HepG2 (cell line): ENCODE results near the gene SDK1.

ENCODE experiments used
- CTCF ChIP-seq: sonication (generic); formaldehyde crosslinking; IDR thresholded peaks from 2 replicates; pipeline ENCODE4 v1.5.0; 2020; ENCODE audit warnings: mild to moderate bottlenecking, missing genetic modification reagents, moderate library complexity
- IRF1 ChIP-seq: sonication (generic); formaldehyde crosslinking; IDR thresholded peaks from 2 replicates; pipeline ENCODE4 v1.4.0; 2020; ENCODE audit warnings: low read depth, mild to moderate bottlenecking, missing genetic modification reagents
- KDM1A ChIP-seq: IDR thresholded peaks from 2 replicates; pipeline ENCODE4 v1.6.1; 2016; ENCODE audit warnings: missing compliant biosample characterization
- REST ChIP-seq, 2 experiments: IDR thresholded peaks; 2 replicates each; pipeline ENCODE4 v1.6.1; 2011 to 2012; ENCODE audit warnings: low read length in 2 of 2, borderline replicate concordance in 1 of 2, low read depth in 1 of 2, mild to moderate bottlenecking in 1 of 2, moderate library complexity in 1 of 2
- RNF219 ChIP-seq: sonication (generic); formaldehyde crosslinking; IDR thresholded peaks from 2 replicates; pipeline ENCODE4 v1.5.0; 2020; ENCODE audit warnings: mild to moderate bottlenecking, missing genetic modification reagents
- SP1 ChIP-seq, 2 experiments: fragments of 450-650 bp in 1 of 2; sonication (generic) in 1 of 2; formaldehyde crosslinking in 1 of 2; IDR thresholded peaks; 2 replicates each; pipeline versions ENCODE4 v1.4.0 to v1.6.1; 2016 to 2020; ENCODE audit warnings: missing genetic modification reagents in 1 of 2
- ZNF367 ChIP-seq: sonication (generic); formaldehyde crosslinking; IDR thresholded peaks from 2 replicates; pipeline ENCODE4 v1.4.0; 2020; ENCODE audit warnings: missing genetic modification reagents, borderline replicate concordance
- ZSCAN31 ChIP-seq: sonication (generic); formaldehyde crosslinking; IDR thresholded peaks from 2 replicates; pipeline ENCODE4 v1.5.0; 2020; ENCODE audit warnings: low read depth, mild to moderate bottlenecking, missing genetic modification reagents

- TF ChIP-seq REST (IDR thresholded peaks at IDR 0.05; ENCODE audit: borderline replicate concordance in 1 of 2, low read depth in 1 of 2, low read length in 2 of 2): no peak
- TF ChIP-seq RNF219 (CRISPR knock-in tag): no peak
- TF ChIP-seq ZNF367 (CRISPR knock-in tag): no peak
- TF ChIP-seq CTCF (CRISPR knock-in tag): no peak
- TF ChIP-seq KDM1A: no peak
- no peak for TF ChIP-seq IRF1
- TF ChIP-seq ZSCAN31: no peak
- TF ChIP-seq SP1 (IDR thresholded peaks at IDR 0.05): no peak
- no peak for TF ChIP-seq SP1 (CRISPR knock-in tag; IDR thresholded peaks at IDR 0.05)
Measured at GRCh38 chr7:3973264-3973663, 672.2 kb downstream of the SDK1 start.
